ENCODE results near the gene HSPA12B. TPM values are rescaled to one million over a fixed set of nuclear protein-coding genes. Genes with fewer than 3 reads are reported as not detected.

Gene HSPA12B
- polyA plus RNA-seq, 1 donor from 2014 or later = not detected

- Histone ChIP-seq H3K9ac (ENCODE audit: low read length) (no peak overlapping the region), H3K9me3 (ENCODE audit: low read length) (no peaks in the 10 kb centered on the region), H2AFZ (ENCODE audit: low read depth, low read length) (no peak overlapping the region), H3K27me3 (ENCODE audit: insufficient read depth, low read depth, low read length) (peaks cover 24% of the 10 kb centered on the region), H4K20me1 (ENCODE audit: insufficient read depth) (no peaks in the 10 kb centered on the region), H3K36me3 (ENCODE audit: insufficient read depth, low read length) (no peaks in the 10 kb centered on the region), H3F3A (ENCODE audit: insufficient read depth, low read length, poor library complexity, severe bottlenecking) (no peaks in the 10 kb centered on the region), H3K27ac (ENCODE audit: low read length) (no peak overlapping the region), H3K9me2 (ENCODE audit: insufficient read depth, low read length) (no peaks in the 10 kb centered on the region), H3K4me3 (ENCODE audit: low read length) (no peak overlapping the region), H3K79me2 (replicated peaks; ENCODE audit: insufficient read depth, low read length) (no peaks in the 10 kb centered on the region), H3K4me2 (ENCODE audit: low read length) (no peak overlapping the region)
- no peak for TF ChIP-seq EP300 (conservative IDR thresholded peaks at IDR 0.05; ENCODE audit: poor library complexity, severe bottlenecking)
- TF ChIP-seq EZH2 (IDR thresholded peaks at IDR 0.05; ENCODE audit: borderline replicate concordance, insufficient read depth, low read length, poor library complexity, severe bottlenecking) = no peak
- no peak for TF ChIP-seq REST (IDR thresholded peaks at IDR 0.05; ENCODE audit: borderline replicate concordance)
- no peak for TF ChIP-seq SMC3 (conservative IDR thresholded peaks at IDR 0.05; ENCODE audit: poor library complexity)
- TF ChIP-seq, protein P1, sequence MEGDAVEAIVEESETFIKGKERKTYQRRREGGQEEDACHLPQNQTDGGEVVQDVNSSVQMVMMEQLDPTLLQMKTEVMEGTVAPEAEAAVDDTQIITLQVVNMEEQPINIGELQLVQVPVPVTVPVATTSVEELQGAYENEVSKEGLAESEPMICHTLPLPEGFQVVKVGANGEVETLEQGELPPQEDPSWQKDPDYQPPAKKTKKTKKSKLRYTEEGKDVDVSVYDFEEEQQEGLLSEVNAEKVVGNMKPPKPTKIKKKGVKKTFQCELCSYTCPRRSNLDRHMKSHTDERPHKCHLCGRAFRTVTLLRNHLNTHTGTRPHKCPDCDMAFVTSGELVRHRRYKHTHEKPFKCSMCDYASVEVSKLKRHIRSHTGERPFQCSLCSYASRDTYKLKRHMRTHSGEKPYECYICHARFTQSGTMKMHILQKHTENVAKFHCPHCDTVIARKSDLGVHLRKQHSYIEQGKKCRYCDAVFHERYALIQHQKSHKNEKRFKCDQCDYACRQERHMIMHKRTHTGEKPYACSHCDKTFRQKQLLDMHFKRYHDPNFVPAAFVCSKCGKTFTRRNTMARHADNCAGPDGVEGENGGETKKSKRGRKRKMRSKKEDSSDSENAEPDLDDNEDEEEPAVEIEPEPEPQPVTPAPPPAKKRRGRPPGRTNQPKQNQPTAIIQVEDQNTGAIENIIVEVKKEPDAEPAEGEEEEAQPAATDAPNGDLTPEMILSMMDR (IDR thresholded peaks at IDR 0.05; ENCODE audit: poor library complexity, severe bottlenecking) = no peak
- TF ChIP-seq RAD21 (conservative IDR thresholded peaks at IDR 0.05) = no peak
- TF ChIP-seq TAF1 (IDR thresholded peaks at IDR 0.05; ENCODE audit: low read depth) = no peak
- TF ChIP-seq MXI1 (conservative IDR thresholded peaks at IDR 0.05; ENCODE audit: poor library complexity, severe bottlenecking) = no peak
- no peak for TF ChIP-seq POLR2AphosphoS5 (IDR thresholded peaks at IDR 0.05)
Observed at GRCh38 chr20:3741836-3742458, 9.5 kb downstream of the HSPA12B start.

GRCh38 chr20:3743251-3743650 is 10.8 kb downstream of the HSPA12B start:
- Histone ChIP-seq H3K27me3 (ENCODE audit: insufficient read depth, low read depth, low read length) (peaks cover 26% of the 10 kb centered on the region), H3K79me2 (replicated peaks; ENCODE audit: insufficient read depth, low read length) (no peaks in the 10 kb centered on the region), H3K9me3 (ENCODE audit: low read length) (no peaks in the 10 kb centered on the region), H3K9me2 (ENCODE audit: insufficient read depth, low read length) (no peaks in the 10 kb centered on the region), H3K9ac (ENCODE audit: low read length) (no peak overlapping the region), H2AFZ (ENCODE audit: low read depth, low read length) (no peak overlapping the region), H3K4me2 (ENCODE audit: low read length) (no peak overlapping the region), H3K36me3 (ENCODE audit: insufficient read depth, low read length) (no peaks in the 10 kb centered on the region), H3K27ac (ENCODE audit: low read length) (no peak overlapping the region), H4K20me1 (ENCODE audit: insufficient read depth) (no peaks in the 10 kb centered on the region), H3F3A (ENCODE audit: insufficient read depth, low read length, poor library complexity, severe bottlenecking) (no peaks in the 10 kb centered on the region), H3K4me3 (ENCODE audit: low read length) (no peak overlapping the region)
- TF ChIP-seq POLR2AphosphoS5 (IDR thresholded peaks at IDR 0.05) = no peak
- TF ChIP-seq SMC3 (conservative IDR thresholded peaks at IDR 0.05; ENCODE audit: poor library complexity) = no peak
- TF ChIP-seq, protein P1 (IDR thresholded peaks at IDR 0.05; ENCODE audit: poor library complexity, severe bottlenecking) = no peak
- no peak for TF ChIP-seq EZH2 (IDR thresholded peaks at IDR 0.05; ENCODE audit: borderline replicate concordance, insufficient read depth, low read length, poor library complexity, severe bottlenecking)
- no peak for TF ChIP-seq REST (IDR thresholded peaks at IDR 0.05; ENCODE audit: borderline replicate concordance)
- TF ChIP-seq EP300 (conservative IDR thresholded peaks at IDR 0.05; ENCODE audit: poor library complexity, severe bottlenecking) = no peak
- TF ChIP-seq RAD21 (conservative IDR thresholded peaks at IDR 0.05) = no peak
- TF ChIP-seq MXI1 (conservative IDR thresholded peaks at IDR 0.05; ENCODE audit: poor library complexity, severe bottlenecking) = no peak
- no peak for TF ChIP-seq TAF1 (IDR thresholded peaks at IDR 0.05; ENCODE audit: low read depth)
